Measurements from ENCODE around the gene MYOZ2.

Gene MYOZ2

GRCh38 chr4:119135721-119136121, at the start of gene MYOZ2:
Gene MYOZ2, plus strand, starts transcription at chr4:119135832. Its CDS starts 694 bp downstream, at chr4:119136526.
- no peak within 1 kb of the TSS for H3K4me3 ChIP-seq (ENCODE audit: low read depth, low read length)
- no peaks in the 10 kb centered on the region for H3K79me2 ChIP-seq (ENCODE audit: control insufficient read depth, insufficient read depth, low read length, unreplicated experiment)
- H3K27me3 ChIP-seq (ENCODE audit: insufficient read depth, low read length): no peaks in the 10 kb centered on the region
- H2AFZ ChIP-seq (ENCODE audit: low read length, unreplicated experiment): peak within 1 kb of the TSS; percentile 9
- H3K36me3 ChIP-seq (ENCODE audit: insufficient read depth, low read length): no peaks in the 10 kb centered on the region
- peaks cover 65% of the 10 kb centered on the region for H3K4me1 ChIP-seq (ENCODE audit: control insufficient read depth, insufficient read depth, low read length, unreplicated experiment)
- H3K27ac ChIP-seq (ENCODE audit: low read depth, low read length): peak within 1 kb of the TSS; percentile 26; the same call in 1 of the 2 replicates

- Histone ChIP-seq H3K27ac (ENCODE audit: low read depth, low read length) (no peak overlapping the region), H3K79me2 (ENCODE audit: control insufficient read depth, insufficient read depth, low read length, unreplicated experiment) (no peaks in the 10 kb centered on the region), H3K27me3 (ENCODE audit: insufficient read depth, low read length) (no peaks in the 10 kb centered on the region), H2AFZ (ENCODE audit: low read length, unreplicated experiment) (no peak overlapping the region), H3K4me1 (ENCODE audit: control insufficient read depth, insufficient read depth, low read length, unreplicated experiment) (no peaks in the 10 kb centered on the region), H3K36me3 (ENCODE audit: insufficient read depth, low read length) (no peaks in the 10 kb centered on the region), H3K4me3 (ENCODE audit: low read depth, low read length) (no peak overlapping the region)
These were observed 48.5 kb upstream of the MYOZ2 start for GRCh38 chr4:119087121-119087520.

DNA sequence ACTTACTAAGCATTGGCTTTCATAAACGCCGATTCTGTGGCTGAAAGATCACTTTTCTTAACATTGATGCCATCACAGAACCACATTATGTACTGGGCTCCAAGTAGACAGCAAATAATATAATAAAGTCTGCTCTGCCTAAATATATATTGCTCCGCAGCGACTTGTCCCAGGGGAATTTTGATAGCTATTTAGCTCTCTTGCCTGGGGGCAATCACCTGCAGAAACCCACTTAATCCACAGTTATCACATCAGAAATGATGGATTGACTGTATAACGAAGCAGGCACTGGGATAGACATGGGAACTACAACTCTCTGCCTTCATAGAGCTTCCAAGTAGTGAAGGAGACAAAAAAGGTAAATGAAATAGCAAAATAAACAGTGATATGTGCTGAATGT, 48.0 kb upstream of the MYOZ2 start:
- Histone ChIP-seq H3K36me3 (ENCODE audit: insufficient read depth, low read length) (no peaks in the 10 kb centered on the region), H3K27ac (ENCODE audit: low read depth, low read length) (no peak overlapping the region), H3K27me3 (ENCODE audit: insufficient read depth, low read length) (no peaks in the 10 kb centered on the region), H3K4me3 (ENCODE audit: low read depth, low read length) (no peak overlapping the region), H2AFZ (ENCODE audit: low read length, unreplicated experiment) (no peak overlapping the region), H3K79me2 (ENCODE audit: control insufficient read depth, insufficient read depth, low read length, unreplicated experiment) (no peaks in the 10 kb centered on the region), H3K4me1 (ENCODE audit: control insufficient read depth, insufficient read depth, low read length, unreplicated experiment) (no peaks in the 10 kb centered on the region)

DNA sequence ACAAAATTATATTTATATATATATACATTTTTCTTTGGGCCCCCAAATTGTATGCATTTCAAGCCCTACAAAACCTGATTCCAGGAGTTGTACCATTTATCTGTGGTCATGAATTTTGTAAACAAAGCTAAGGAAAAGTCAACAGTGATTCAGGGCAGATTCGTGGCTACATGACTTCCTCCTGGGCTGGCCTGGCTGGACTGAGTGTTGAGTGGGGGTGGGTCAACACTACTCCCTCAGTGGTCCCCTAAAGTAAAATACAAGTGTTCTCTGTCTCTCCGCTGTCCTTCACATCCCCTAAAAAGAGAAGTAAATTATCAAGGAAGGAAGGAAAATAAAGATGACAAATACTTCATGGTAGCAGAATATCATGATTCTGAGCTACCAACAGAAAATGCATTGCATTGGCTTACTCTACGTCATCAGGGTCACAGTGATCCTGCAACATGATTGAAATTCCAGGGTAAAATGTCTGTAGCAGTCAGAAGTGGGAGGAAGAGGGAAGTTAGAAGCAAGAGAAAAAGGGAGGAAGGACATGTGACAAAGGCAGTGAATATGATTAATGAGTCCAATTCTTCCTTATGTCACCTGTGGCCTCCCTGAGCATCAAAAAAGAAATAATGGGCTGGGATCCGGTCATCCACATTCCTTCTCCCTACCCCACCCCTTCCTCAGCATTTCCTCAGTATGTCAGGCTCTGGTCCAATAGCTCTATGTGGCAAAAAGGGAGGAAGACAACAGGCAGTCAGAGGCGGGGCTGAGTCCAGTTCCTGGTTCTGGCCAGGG, 42.4 kb upstream of the MYOZ2 start:
- Histone ChIP-seq H2AFZ (ENCODE audit: low read length, unreplicated experiment) (no peak overlapping the region), H3K27ac (ENCODE audit: low read depth, low read length) (no peak overlapping the region), H3K36me3 (ENCODE audit: insufficient read depth, low read length) (no peaks in the 10 kb centered on the region), H3K4me3 (ENCODE audit: low read depth, low read length) (no peak overlapping the region), H3K79me2 (ENCODE audit: control insufficient read depth, insufficient read depth, low read length, unreplicated experiment) (no peaks in the 10 kb centered on the region), H3K4me1 (ENCODE audit: control insufficient read depth, insufficient read depth, low read length, unreplicated experiment) (peaks cover 7% of the 10 kb centered on the region), H3K27me3 (ENCODE audit: insufficient read depth, low read length) (no peaks in the 10 kb centered on the region)

DNA sequence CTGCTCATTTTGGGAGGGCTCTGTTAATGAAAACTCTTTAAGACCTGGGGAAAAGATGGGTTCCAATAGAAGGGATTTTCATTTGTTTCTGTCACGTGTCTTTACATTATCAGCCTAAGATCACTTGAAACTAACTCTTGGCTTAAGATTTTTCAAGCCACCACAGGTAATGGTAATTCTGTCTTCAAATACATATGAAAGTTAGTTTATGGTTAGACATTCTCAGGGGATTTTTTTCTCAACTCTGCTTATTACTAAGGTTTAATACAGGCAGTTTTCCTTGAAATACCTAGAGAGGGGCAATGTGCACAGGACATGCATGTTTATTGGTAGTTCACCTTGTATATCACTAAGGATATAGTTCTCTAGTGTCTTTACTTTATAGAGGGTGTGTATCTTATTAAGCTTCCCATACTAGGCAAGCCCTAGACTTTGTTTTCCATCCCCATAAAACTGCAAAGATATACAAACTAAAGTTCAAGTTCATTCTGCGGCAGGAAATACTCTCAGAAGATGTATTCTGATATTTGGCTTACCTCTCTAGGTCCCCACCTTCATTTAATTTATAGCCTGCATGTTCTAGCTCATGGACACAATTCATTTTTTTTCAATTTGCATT, 38.2 kb upstream of the MYOZ2 start:
- H2AFZ ChIP-seq (ENCODE audit: low read length, unreplicated experiment): no peak overlapping the region
- H3K27ac ChIP-seq (ENCODE audit: low read depth, low read length): no peak overlapping the region
- no peaks in the 10 kb centered on the region for H3K79me2 ChIP-seq (ENCODE audit: control insufficient read depth, insufficient read depth, low read length, unreplicated experiment)
- no peaks in the 10 kb centered on the region for H3K36me3 ChIP-seq (ENCODE audit: insufficient read depth, low read length)
- peaks cover 26% of the 10 kb centered on the region for H3K4me1 ChIP-seq (ENCODE audit: control insufficient read depth, insufficient read depth, low read length, unreplicated experiment)
- no peaks in the 10 kb centered on the region for H3K27me3 ChIP-seq (ENCODE audit: insufficient read depth, low read length)
- no peak overlapping the region for H3K4me3 ChIP-seq (ENCODE audit: low read depth, low read length)

DNA sequence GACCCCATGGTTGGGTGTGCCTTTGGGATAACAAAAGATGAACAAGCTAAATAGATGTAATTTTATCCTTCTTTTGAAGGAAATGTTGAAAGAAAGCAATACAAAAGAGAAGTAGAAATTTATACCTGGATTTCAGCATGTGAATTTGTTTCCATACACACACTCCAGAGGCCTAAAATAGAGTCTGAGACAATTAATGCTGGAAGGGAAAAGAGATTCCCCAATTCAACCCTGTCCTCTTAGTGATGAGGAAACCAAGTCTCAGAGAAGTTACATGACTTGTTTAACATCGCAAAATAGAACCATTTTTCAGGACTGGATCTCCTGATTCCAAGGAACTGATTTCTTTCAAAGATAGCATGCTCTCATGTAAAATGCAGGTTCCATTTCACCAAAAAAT, 37.3 kb upstream of the MYOZ2 start:
- H3K79me2 ChIP-seq (ENCODE audit: control insufficient read depth, insufficient read depth, low read length, unreplicated experiment): no peaks in the 10 kb centered on the region
- H3K4me3 ChIP-seq (ENCODE audit: low read depth, low read length): no peak overlapping the region
- H3K4me1 ChIP-seq (ENCODE audit: control insufficient read depth, insufficient read depth, low read length, unreplicated experiment): peaks cover 31% of the 10 kb centered on the region
- H3K27ac ChIP-seq (ENCODE audit: low read depth, low read length): no peak overlapping the region
- H2AFZ ChIP-seq (ENCODE audit: low read length, unreplicated experiment): peak overlapping the region; percentile 62
- no peaks in the 10 kb centered on the region for H3K36me3 ChIP-seq (ENCODE audit: insufficient read depth, low read length)
- H3K27me3 ChIP-seq (ENCODE audit: insufficient read depth, low read length): no peaks in the 10 kb centered on the region

DNA sequence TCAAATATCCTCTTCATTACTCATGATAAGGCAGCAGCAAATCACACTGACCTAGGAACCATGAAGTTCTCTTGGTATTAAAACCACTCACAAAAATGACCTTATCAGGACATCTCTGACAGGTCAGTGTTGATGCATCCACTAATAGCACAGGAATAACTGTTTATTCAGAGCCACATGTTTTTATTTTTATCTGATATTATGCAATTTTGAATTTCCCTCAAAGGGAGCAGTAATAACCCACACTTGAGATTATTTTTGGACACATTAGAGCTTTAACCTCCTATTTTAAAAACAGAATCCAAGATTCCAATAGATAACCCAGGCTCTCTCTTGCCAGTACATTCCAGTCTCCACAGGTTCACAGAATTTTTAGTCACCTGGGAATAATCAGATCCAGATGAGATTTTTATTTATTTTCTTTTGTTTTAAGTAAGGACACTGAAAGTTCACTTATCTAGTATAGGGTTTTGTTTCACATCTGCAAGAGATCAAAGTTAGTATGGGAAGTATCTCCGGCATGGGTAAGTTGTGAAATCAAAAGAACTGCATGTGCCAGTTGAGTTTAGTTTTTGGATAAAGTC, 36.3 kb upstream of the MYOZ2 start:
- Histone ChIP-seq H3K36me3 (ENCODE audit: insufficient read depth, low read length) (no peaks in the 10 kb centered on the region), H3K79me2 (ENCODE audit: control insufficient read depth, insufficient read depth, low read length, unreplicated experiment) (no peaks in the 10 kb centered on the region), H2AFZ (ENCODE audit: low read length, unreplicated experiment) (peak overlapping the region; percentile 43), H3K27ac (ENCODE audit: low read depth, low read length) (peak overlapping the region; percentile 66), H3K4me3 (ENCODE audit: low read depth, low read length) (no peak overlapping the region), H3K4me1 (ENCODE audit: control insufficient read depth, insufficient read depth, low read length, unreplicated experiment) (peaks cover 37% of the 10 kb centered on the region), H3K27me3 (ENCODE audit: insufficient read depth, low read length) (no peaks in the 10 kb centered on the region)

DNA sequence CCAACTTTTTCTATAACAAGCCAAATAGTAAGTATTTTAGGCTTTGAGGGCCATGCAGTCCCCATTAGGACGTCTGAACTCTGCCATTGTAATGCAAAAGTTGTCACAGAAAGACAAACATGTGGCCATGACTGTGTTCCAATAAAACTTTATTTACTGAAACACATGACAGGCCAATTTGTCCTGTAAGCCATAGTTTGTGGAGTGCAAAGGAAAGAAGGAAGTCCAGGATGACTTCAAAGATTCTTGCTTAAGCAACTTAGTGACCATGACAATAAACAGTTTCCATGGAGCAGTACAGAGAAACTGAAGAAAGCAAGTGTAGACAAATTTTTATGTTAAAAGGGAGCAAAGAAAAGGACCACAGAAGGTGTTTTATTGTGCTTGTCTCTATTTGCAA, 35.0 kb upstream of the MYOZ2 start:
- Histone ChIP-seq H3K4me3 (ENCODE audit: low read depth, low read length) (no peak overlapping the region), H3K79me2 (ENCODE audit: control insufficient read depth, insufficient read depth, low read length, unreplicated experiment) (no peaks in the 10 kb centered on the region), H2AFZ (ENCODE audit: low read length, unreplicated experiment) (no peak overlapping the region), H3K4me1 (ENCODE audit: control insufficient read depth, insufficient read depth, low read length, unreplicated experiment) (peaks cover 49% of the 10 kb centered on the region), H3K27me3 (ENCODE audit: insufficient read depth, low read length) (no peaks in the 10 kb centered on the region), H3K36me3 (ENCODE audit: insufficient read depth, low read length) (no peaks in the 10 kb centered on the region), H3K27ac (ENCODE audit: low read depth, low read length) (no peak overlapping the region)

GRCh38 chr4:119103263-119103662, 32.4 kb upstream of the MYOZ2 start:
- H3K27me3 ChIP-seq (ENCODE audit: insufficient read depth, low read length): no peaks in the 10 kb centered on the region
- H3K27ac ChIP-seq (ENCODE audit: low read depth, low read length): peak overlapping the region; percentile 75
- H3K4me1 ChIP-seq (ENCODE audit: control insufficient read depth, insufficient read depth, low read length, unreplicated experiment): peaks cover 59% of the 10 kb centered on the region
- H3K36me3 ChIP-seq (ENCODE audit: insufficient read depth, low read length): no peaks in the 10 kb centered on the region
- H2AFZ ChIP-seq (ENCODE audit: low read length, unreplicated experiment): peak overlapping the region; percentile 34
- no peaks in the 10 kb centered on the region for H3K79me2 ChIP-seq (ENCODE audit: control insufficient read depth, insufficient read depth, low read length, unreplicated experiment)
- no peak overlapping the region for H3K4me3 ChIP-seq (ENCODE audit: low read depth, low read length)

- H3K79me2 ChIP-seq (ENCODE audit: control insufficient read depth, insufficient read depth, low read length, unreplicated experiment): no peaks in the 10 kb centered on the region
- H2AFZ ChIP-seq (ENCODE audit: low read length, unreplicated experiment): no peak overlapping the region
- no peak overlapping the region for H3K4me3 ChIP-seq (ENCODE audit: low read depth, low read length)
- peaks cover 45% of the 10 kb centered on the region for H3K4me1 ChIP-seq (ENCODE audit: control insufficient read depth, insufficient read depth, low read length, unreplicated experiment)
- H3K36me3 ChIP-seq (ENCODE audit: insufficient read depth, low read length): no peaks in the 10 kb centered on the region
- H3K27ac ChIP-seq (ENCODE audit: low read depth, low read length): no peak overlapping the region
- no peaks in the 10 kb centered on the region for H3K27me3 ChIP-seq (ENCODE audit: insufficient read depth, low read length)
These were observed 30.9 kb upstream of the MYOZ2 start for GRCh38 chr4:119104644-119105273.
